Type B pancreatic cell (in vitro differentiated cells): ENCODE results near the gene SLC35E3. TPM values are rescaled to one million over a fixed set of nuclear protein-coding genes. Genes with fewer than 3 reads are reported as not detected.

Experiments
- DNase-seq: peaks from one replicate; pipeline ENCODE4 v3.0.0; 2021; ENCODE audit warnings: mixed read lengths; ENCODE audit not compliant: unreplicated experiment; ENCODE audit errors: extremely low spot score
- H3K27ac Mint-ChIP-seq: 2 replicates; pipeline ENCODE4 v1.8.0; 2021; ENCODE audit warnings: mild to moderate bottlenecking, mixed read lengths
- H3K27me3 Mint-ChIP-seq: 2 replicates; pipeline ENCODE4 v1.8.0; 2021; ENCODE audit warnings: mixed read lengths
- H3K36me3 Mint-ChIP-seq: 2 replicates; pipeline ENCODE4 v1.8.0; 2021; ENCODE audit warnings: mixed read lengths
- H3K4me1 Mint-ChIP-seq: one replicate; pipeline ENCODE4 v1.8.0; 2021; ENCODE audit warnings: mixed read lengths; ENCODE audit not compliant: unreplicated experiment
- H3K4me3 Mint-ChIP-seq: 2 replicates; pipeline ENCODE4 v1.8.0; 2021; ENCODE audit warnings: mild to moderate bottlenecking, mixed read lengths
- H3K9me3 Mint-ChIP-seq: 2 replicates; pipeline ENCODE4 v1.8.0; 2021; ENCODE audit warnings: mixed read lengths
- total RNA-seq: library from RNA; stranded (reverse); gene quantifications from 2 replicates; pipeline ENCODE4 v1.2.1, GENCODE V29; 2021; ENCODE audit warnings: low replicate concordance
- TF ChIP-seq, protein P1 (sequence below): fragments of 200-600 bp; sonication (generic); conservative IDR thresholded peaks from 2 replicates; pipeline ENCODE4 v1.5.0; 2021; ENCODE audit warnings: antibody characterized with exemption, mild to moderate bottlenecking

SLC35E3 gene
- total RNA-seq, 1 donor from 2014 or later = 10.7 TPM

DNA sequence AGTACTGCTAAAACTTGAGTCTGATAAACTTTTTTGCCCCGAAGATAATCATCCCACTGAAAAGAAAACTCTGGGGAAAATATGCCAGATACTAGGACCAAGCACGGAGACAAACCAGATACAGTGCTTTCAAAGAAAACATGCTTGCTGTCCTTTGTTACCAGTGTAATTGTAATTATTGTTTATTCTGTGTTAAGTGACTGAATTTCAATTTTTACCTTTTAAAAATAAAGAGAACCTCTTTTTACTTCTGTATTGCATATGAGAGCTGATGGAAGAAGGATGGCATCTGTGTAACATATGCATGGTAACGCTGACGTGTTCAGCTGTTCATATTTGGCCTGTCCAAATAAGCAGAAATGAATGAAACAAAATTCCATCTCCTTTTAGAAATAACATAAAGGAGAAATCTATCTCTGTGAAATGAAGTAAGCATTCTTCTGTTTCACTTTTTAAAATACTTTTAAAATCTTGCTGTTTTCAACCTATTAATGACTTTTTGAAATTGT, 22.5 kb downstream of the SLC35E3 start:
- H3K4me3 Mint-ChIP-seq = no peak overlapping the region
- no peaks in the 10 kb centered on the region for H3K4me1 Mint-ChIP-seq
- no peaks in the 10 kb centered on the region for H3K9me3 Mint-ChIP-seq
- no peak overlapping the region for H3K27ac Mint-ChIP-seq
- H3K36me3 Mint-ChIP-seq = peaks cover 19% of the 10 kb centered on the region
- H3K27me3 Mint-ChIP-seq = no peaks in the 10 kb centered on the region
- no peak for DNase-seq
- TF ChIP-seq, protein P1, sequence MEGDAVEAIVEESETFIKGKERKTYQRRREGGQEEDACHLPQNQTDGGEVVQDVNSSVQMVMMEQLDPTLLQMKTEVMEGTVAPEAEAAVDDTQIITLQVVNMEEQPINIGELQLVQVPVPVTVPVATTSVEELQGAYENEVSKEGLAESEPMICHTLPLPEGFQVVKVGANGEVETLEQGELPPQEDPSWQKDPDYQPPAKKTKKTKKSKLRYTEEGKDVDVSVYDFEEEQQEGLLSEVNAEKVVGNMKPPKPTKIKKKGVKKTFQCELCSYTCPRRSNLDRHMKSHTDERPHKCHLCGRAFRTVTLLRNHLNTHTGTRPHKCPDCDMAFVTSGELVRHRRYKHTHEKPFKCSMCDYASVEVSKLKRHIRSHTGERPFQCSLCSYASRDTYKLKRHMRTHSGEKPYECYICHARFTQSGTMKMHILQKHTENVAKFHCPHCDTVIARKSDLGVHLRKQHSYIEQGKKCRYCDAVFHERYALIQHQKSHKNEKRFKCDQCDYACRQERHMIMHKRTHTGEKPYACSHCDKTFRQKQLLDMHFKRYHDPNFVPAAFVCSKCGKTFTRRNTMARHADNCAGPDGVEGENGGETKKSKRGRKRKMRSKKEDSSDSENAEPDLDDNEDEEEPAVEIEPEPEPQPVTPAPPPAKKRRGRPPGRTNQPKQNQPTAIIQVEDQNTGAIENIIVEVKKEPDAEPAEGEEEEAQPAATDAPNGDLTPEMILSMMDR = no peak

DNA sequence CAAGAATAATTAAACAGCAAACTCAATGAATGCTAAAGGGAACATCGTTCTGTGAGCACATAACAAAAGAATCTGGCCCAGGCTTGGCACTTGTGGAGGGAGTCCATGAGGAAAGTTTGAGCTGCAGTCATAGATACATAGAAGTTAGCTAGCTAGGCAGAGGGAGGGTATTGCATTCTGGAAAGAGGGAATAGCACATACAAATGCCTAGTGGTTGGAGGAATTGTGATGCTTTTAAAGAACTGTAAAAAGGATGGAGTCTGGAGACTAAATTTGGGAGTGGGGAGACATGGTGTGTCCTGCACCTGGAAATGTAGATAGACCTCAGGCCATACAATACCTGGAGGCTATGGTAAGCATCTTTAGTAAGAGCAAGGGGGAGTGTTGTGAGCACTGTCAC, 24.0 kb downstream of the SLC35E3 start:
- no peaks in the 10 kb centered on the region for H3K4me1 Mint-ChIP-seq
- no peak for DNase-seq
- TF ChIP-seq, protein P1 = no peak
- H3K4me3 Mint-ChIP-seq = no peak overlapping the region
- H3K27me3 Mint-ChIP-seq = no peaks in the 10 kb centered on the region
- H3K27ac Mint-ChIP-seq = no peak overlapping the region
- H3K36me3 Mint-ChIP-seq = peaks cover 9% of the 10 kb centered on the region
- no peaks in the 10 kb centered on the region for H3K9me3 Mint-ChIP-seq

DNA sequence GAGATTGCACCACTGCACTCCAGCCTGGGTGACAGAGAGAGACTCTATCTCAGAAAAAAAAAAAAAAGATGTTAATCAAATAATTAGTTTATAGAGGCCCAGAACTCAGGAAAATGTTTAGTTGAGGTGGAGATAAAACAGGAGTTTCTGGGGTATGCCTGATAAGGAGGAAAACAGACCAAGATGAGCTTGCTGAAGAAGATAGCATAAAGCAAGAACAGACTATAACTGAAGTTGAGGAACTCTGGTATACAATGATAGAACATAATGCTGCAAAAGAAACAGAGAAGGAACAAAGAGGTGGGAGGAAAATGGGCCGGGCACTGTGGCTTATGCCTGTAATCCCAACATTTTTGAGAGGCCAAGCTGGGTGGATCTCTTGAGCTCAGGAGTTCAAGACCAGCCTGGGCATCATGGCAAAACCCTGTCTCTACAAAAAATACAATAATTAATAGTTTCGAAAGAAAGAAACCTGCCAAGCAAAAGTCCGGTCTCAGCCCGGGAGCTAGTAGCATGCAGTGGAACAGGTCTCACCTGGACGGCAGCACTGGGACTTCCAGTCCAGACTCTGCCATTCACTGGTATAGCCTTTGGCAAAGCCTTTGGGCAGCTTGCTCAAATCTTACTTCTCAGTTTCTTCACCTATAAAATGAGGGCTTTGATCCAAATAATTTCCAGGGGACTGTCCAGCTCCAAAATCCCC, 25.4 kb downstream of the SLC35E3 start:
- no peak for DNase-seq
- no peak overlapping the region for H3K27ac Mint-ChIP-seq

DNA sequence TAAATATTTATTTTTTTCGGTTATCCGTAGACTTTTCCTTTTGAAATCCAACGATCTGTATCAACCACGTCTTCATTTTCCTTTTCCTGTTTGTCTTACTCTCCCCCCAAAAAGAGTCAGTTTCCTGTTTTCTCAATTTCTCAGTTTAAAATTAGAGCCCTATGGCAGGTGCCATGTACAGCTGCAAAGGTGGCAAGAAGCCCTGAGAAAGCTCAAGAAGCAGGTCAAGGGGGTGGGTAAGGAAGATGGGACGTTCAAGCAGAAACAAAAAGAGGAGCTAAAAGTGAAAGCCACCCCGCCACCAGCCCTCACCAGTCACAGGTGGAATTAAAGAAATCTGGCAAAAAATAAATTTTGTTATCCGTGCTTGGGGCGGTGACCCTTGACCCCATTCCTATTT, 26.7 kb downstream of the SLC35E3 start:
- Mint-ChIP-seq H3K27me3 (no peaks in the 10 kb centered on the region), H3K27ac (no peak overlapping the region), H3K4me1 (no peaks in the 10 kb centered on the region), H3K4me3 (no peak overlapping the region), H3K9me3 (no peaks in the 10 kb centered on the region), H3K36me3 (peaks cover 5% of the 10 kb centered on the region)
- DNase-seq = no peak
- TF ChIP-seq, protein P1 = no peak

More for the DNA sequence above, 25.4 kb downstream of the SLC35E3 start:
- no peaks in the 10 kb centered on the region for H3K9me3 Mint-ChIP-seq
- peaks cover 9% of the 10 kb centered on the region for H3K36me3 Mint-ChIP-seq
- TF ChIP-seq, protein P1 = no peak
- no peaks in the 10 kb centered on the region for H3K4me1 Mint-ChIP-seq
- no peaks in the 10 kb centered on the region for H3K27me3 Mint-ChIP-seq
- H3K4me3 Mint-ChIP-seq = no peak overlapping the region

DNA sequence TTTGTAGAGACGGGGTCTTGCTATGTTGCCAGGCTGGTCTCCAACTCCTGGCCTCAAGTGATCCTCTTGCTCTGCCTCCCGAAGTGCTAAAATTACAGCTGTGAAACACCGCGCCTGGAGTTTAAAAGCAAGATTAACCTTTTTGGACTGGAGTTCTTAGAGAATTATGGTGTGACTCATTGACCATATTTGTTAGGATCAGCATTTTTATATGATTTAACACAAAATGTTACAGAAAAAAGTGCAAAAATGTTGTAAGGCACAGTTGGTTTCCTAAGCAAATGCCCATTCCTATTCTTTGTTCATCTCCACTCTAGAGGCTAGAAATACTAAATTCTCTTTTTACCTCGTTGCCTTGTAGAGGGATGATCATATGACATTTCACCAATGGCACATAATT, 27.6 kb downstream of the SLC35E3 start:
- H3K27ac Mint-ChIP-seq = no peak overlapping the region
- peaks cover 5% of the 10 kb centered on the region for H3K36me3 Mint-ChIP-seq
- H3K9me3 Mint-ChIP-seq = no peaks in the 10 kb centered on the region
- TF ChIP-seq, protein P1 = no peak
- H3K4me1 Mint-ChIP-seq = no peaks in the 10 kb centered on the region
- DNase-seq = no peak
- no peaks in the 10 kb centered on the region for H3K27me3 Mint-ChIP-seq
- no peak overlapping the region for H3K4me3 Mint-ChIP-seq
